Measurements from ENCODE around the gene CMTM3. TPM values are rescaled to one million over a fixed set of nuclear protein-coding genes. Genes with fewer than 3 reads are reported as not detected.
"Not testable (repeated sequence)": the region's sequence is repeated elsewhere in the genome, so short reads cannot be mapped to it uniquely, and the experiment has no call there.

The CMTM3 gene
- total and polyA plus RNA-seq, 2 experiments from 2014 or later = 32.6 to 47.0 TPM

- no peak overlapping the region for H3K4me3 ChIP-seq
- H3K79me2 ChIP-seq (ENCODE audit: insufficient read depth) = peaks cover 31% of the 10 kb centered on the region
- no peak overlapping the region for H3K27ac ChIP-seq
- peaks cover 42% of the 10 kb centered on the region for H3F3A ChIP-seq (ENCODE audit: insufficient read depth)
- TF ChIP-seq EZH2 (IDR thresholded peaks at IDR 0.05; ENCODE audit: insufficient read depth, poor library complexity, severe bottlenecking) (no peak), EZH2phosphoT487 (IDR thresholded peaks at IDR 0.05; ENCODE audit: insufficient read depth, low read depth) (no peak)
- in situ Hi-C loops (cut with MboI) = no loop called here
- no peaks in the 10 kb centered on the region for H3K36me3 ChIP-seq (ENCODE audit: low read depth)
- no peak overlapping the region for H3K9ac ChIP-seq
- no peaks in the 10 kb centered on the region for H3K27me3 ChIP-seq (replicated peaks; ENCODE audit: insufficient read depth)
- H3K9me2 ChIP-seq (ENCODE audit: insufficient read depth) = no peaks in the 10 kb centered on the region
- no peaks in the 10 kb centered on the region for H3K9me3 ChIP-seq (ENCODE audit: low read depth)
- H3K4me1 ChIP-seq (ENCODE audit: insufficient read depth) = peaks cover 51% of the 10 kb centered on the region
- no peak overlapping the region for H3K4me2 ChIP-seq (ENCODE audit: unreplicated experiment)
- H2AFZ ChIP-seq = no peak overlapping the region
- DNase-seq = no peak
- WGBS, 2 experiments (ENCODE audit: low coverage in 1 of 2, low lambda C conversion rate in 2 of 2, missing lambda C conversion rate in 2 of 2) = 96 to 98% methylated on average over 5 of the region's 5 CpGs
- no peaks in the 10 kb centered on the region for H4K20me1 ChIP-seq (ENCODE audit: insufficient read depth)
Observed at GRCh38 chr16:66658860-66659190, 54.3 kb downstream of the CMTM3 start.

- in situ Hi-C loops (cut with MboI) = no loop called here
- peak overlapping the region; percentile 46; the same call in 1 of the 2 replicates for H2AFZ ChIP-seq
- H3K79me2 ChIP-seq (ENCODE audit: insufficient read depth) = peaks cover 14% of the 10 kb centered on the region
- peak overlapping the region; percentile 77 for H3K9ac ChIP-seq
- DNase-seq = peak; percentile 94
- peaks cover 51% of the 10 kb centered on the region for H3K4me1 ChIP-seq (ENCODE audit: insufficient read depth)
- TF ChIP-seq EZH2phosphoT487 (IDR thresholded peaks at IDR 0.05; ENCODE audit: insufficient read depth, low read depth) (no peak), EZH2 (IDR thresholded peaks at IDR 0.05; ENCODE audit: insufficient read depth, poor library complexity, severe bottlenecking) (no peak)
- 1% methylated on average over 9 of the region's 9 CpGs for WGBS, 2 experiments (ENCODE audit: low coverage in 1 of 2, low lambda C conversion rate in 2 of 2, missing lambda C conversion rate in 2 of 2)
- H4K20me1 ChIP-seq (ENCODE audit: insufficient read depth) = no peaks in the 10 kb centered on the region
- peak overlapping the region; percentile 69 for H3K4me2 ChIP-seq (ENCODE audit: unreplicated experiment)
- peaks cover 42% of the 10 kb centered on the region for H3F3A ChIP-seq (ENCODE audit: insufficient read depth)
- H3K27me3 ChIP-seq (replicated peaks; ENCODE audit: insufficient read depth) = no peaks in the 10 kb centered on the region
- H3K36me3 ChIP-seq (ENCODE audit: low read depth) = no peaks in the 10 kb centered on the region
- H3K4me3 ChIP-seq = peak overlapping the region; percentile 47
- peak overlapping the region; percentile 95 for H3K27ac ChIP-seq
- H3K9me2 ChIP-seq (ENCODE audit: insufficient read depth) = no peaks in the 10 kb centered on the region
- no peaks in the 10 kb centered on the region for H3K9me3 ChIP-seq (ENCODE audit: low read depth)
Observed at GRCh38 chr16:66660422-66661209, 56.1 kb downstream of the CMTM3 start.

- peak overlapping the region; percentile 47 for H3K4me3 ChIP-seq
- peak overlapping the region; percentile 69 for H3K4me2 ChIP-seq (ENCODE audit: unreplicated experiment)
- in situ Hi-C loops (cut with MboI) = no loop called here
- WGBS, 2 experiments (ENCODE audit: low coverage in 1 of 2, low lambda C conversion rate in 2 of 2, missing lambda C conversion rate in 2 of 2) = 45 to 51% methylated on average over 4 of the region's 4 CpGs
- no peaks in the 10 kb centered on the region for H3K36me3 ChIP-seq (ENCODE audit: low read depth)
- H3K4me1 ChIP-seq (ENCODE audit: insufficient read depth) = peaks cover 46% of the 10 kb centered on the region
- H3K27ac ChIP-seq = peak overlapping the region; percentile 95
- H4K20me1 ChIP-seq (ENCODE audit: insufficient read depth) = no peaks in the 10 kb centered on the region
- TF ChIP-seq EZH2phosphoT487 (IDR thresholded peaks at IDR 0.05; ENCODE audit: insufficient read depth, low read depth) (no peak), EZH2 (IDR thresholded peaks at IDR 0.05; ENCODE audit: insufficient read depth, poor library complexity, severe bottlenecking) (no peak)
- H3K9ac ChIP-seq = peak overlapping the region; percentile 77
- H3K27me3 ChIP-seq (replicated peaks; ENCODE audit: insufficient read depth) = no peaks in the 10 kb centered on the region
- H3K9me3 ChIP-seq (ENCODE audit: low read depth) = no peaks in the 10 kb centered on the region
- H3K79me2 ChIP-seq (ENCODE audit: insufficient read depth) = peaks cover 9% of the 10 kb centered on the region
- H3F3A ChIP-seq (ENCODE audit: insufficient read depth) = peaks cover 37% of the 10 kb centered on the region
- H2AFZ ChIP-seq = peak overlapping the region; percentile 46; the same call in 1 of the 2 replicates
- no peaks in the 10 kb centered on the region for H3K9me2 ChIP-seq (ENCODE audit: insufficient read depth)
- no peak for DNase-seq
Observed at GRCh38 chr16:66661210-66661560, 56.7 kb downstream of the CMTM3 start.

- H4K20me1 ChIP-seq (ENCODE audit: insufficient read depth); in situ Hi-C loops (cut with MboI); H3K4me3 ChIP-seq; H2AFZ ChIP-seq; H3K9me3 ChIP-seq (ENCODE audit: low read depth); H3K9me2 ChIP-seq (ENCODE audit: insufficient read depth); H3K27me3 ChIP-seq (replicated peaks; ENCODE audit: insufficient read depth); H3K36me3 ChIP-seq (ENCODE audit: low read depth): not testable (repeated sequence)
- H3K4me1 ChIP-seq (ENCODE audit: insufficient read depth) = peaks cover 39% of the 10 kb centered on the region
- H3K4me2 ChIP-seq (ENCODE audit: unreplicated experiment) = peak overlapping the region; percentile 69
- H3F3A ChIP-seq (ENCODE audit: insufficient read depth) = peaks cover 36% of the 10 kb centered on the region
- peak overlapping the region; percentile 95 for H3K27ac ChIP-seq
- 25 to 34% methylated on average over 6 of the region's 6 CpGs for WGBS, 2 experiments (ENCODE audit: low coverage in 1 of 2, low lambda C conversion rate in 2 of 2, missing lambda C conversion rate in 2 of 2)
- H3K9ac ChIP-seq = peak overlapping the region; percentile 77
- H3K79me2 ChIP-seq (ENCODE audit: insufficient read depth) = peaks cover 12% of the 10 kb centered on the region
- peak; percentile 71 for DNase-seq
Observed at GRCh38 chr16:66661671-66662346, 57.3 kb downstream of the CMTM3 start.

Measured in GM23248 (cell line).